Esophagus squamous epithelium (tissue), 4 donors: Measurements from ENCODE around the gene LTK.

Source experiments
- POLR2A ChIP-seq, 4 donors: fragments of 450-650 bp; IDR thresholded peaks; one replicate each; pipeline ENCODE4 v1.6.1; 2017; ENCODE audit warnings: antibody characterized with exemption in 4 of 4, mild to moderate bottlenecking in 4 of 4, moderate library complexity in 3 of 4
- TF ChIP-seq, protein P1 (sequence below), 6 experiments: fragments of 450-650 bp in 4 of 6; fragments of 200-600 bp in 2 of 6; sonication (generic) in 2 of 6; IDR thresholded peaks; one replicate each; pipeline ENCODE4 v1.5.1; 2016 to 2019; ENCODE audit warnings: antibody characterized with exemption in 6 of 6, mild to moderate bottlenecking in 4 of 6, moderate library complexity in 4 of 6

DNA sequence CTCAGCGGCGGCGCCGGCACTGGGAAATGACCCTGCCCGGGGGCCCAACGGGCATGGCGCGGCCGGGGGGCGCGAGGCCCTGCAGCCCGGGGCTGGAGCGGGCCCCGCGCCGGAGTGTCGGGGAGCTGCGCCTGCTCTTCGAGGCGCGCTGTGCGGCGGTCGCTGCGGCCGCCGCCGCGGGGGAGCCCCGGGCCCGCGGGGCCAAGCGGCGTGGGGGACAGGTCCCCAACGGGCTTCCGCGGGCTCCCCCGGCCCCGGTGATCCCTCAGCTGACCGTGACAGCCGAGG, 19.8 kb downstream of the LTK start:
- TF ChIP-seq, protein P1, sequence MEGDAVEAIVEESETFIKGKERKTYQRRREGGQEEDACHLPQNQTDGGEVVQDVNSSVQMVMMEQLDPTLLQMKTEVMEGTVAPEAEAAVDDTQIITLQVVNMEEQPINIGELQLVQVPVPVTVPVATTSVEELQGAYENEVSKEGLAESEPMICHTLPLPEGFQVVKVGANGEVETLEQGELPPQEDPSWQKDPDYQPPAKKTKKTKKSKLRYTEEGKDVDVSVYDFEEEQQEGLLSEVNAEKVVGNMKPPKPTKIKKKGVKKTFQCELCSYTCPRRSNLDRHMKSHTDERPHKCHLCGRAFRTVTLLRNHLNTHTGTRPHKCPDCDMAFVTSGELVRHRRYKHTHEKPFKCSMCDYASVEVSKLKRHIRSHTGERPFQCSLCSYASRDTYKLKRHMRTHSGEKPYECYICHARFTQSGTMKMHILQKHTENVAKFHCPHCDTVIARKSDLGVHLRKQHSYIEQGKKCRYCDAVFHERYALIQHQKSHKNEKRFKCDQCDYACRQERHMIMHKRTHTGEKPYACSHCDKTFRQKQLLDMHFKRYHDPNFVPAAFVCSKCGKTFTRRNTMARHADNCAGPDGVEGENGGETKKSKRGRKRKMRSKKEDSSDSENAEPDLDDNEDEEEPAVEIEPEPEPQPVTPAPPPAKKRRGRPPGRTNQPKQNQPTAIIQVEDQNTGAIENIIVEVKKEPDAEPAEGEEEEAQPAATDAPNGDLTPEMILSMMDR (IDR thresholded peaks at IDR 0.05), result no peak
- TF ChIP-seq POLR2A (IDR thresholded peaks at IDR 0.05), result no peak
